Right hindlimb (tissue), 1 donor: ENCODE data around the gene KMT2B.
A peak's percentile ranks its signal among the peaks of the same experiment; 100 is the strongest.
"Not testable (repeated sequence)": the region's sequence is repeated elsewhere in the genome, so short reads cannot be mapped to it uniquely, and the experiment has no call there.

Source experiments
- DNase-seq: peaks from one replicate; pipeline ENCODE4 v3.0.0-alpha.2; 2018

KMT2B gene, protein sequence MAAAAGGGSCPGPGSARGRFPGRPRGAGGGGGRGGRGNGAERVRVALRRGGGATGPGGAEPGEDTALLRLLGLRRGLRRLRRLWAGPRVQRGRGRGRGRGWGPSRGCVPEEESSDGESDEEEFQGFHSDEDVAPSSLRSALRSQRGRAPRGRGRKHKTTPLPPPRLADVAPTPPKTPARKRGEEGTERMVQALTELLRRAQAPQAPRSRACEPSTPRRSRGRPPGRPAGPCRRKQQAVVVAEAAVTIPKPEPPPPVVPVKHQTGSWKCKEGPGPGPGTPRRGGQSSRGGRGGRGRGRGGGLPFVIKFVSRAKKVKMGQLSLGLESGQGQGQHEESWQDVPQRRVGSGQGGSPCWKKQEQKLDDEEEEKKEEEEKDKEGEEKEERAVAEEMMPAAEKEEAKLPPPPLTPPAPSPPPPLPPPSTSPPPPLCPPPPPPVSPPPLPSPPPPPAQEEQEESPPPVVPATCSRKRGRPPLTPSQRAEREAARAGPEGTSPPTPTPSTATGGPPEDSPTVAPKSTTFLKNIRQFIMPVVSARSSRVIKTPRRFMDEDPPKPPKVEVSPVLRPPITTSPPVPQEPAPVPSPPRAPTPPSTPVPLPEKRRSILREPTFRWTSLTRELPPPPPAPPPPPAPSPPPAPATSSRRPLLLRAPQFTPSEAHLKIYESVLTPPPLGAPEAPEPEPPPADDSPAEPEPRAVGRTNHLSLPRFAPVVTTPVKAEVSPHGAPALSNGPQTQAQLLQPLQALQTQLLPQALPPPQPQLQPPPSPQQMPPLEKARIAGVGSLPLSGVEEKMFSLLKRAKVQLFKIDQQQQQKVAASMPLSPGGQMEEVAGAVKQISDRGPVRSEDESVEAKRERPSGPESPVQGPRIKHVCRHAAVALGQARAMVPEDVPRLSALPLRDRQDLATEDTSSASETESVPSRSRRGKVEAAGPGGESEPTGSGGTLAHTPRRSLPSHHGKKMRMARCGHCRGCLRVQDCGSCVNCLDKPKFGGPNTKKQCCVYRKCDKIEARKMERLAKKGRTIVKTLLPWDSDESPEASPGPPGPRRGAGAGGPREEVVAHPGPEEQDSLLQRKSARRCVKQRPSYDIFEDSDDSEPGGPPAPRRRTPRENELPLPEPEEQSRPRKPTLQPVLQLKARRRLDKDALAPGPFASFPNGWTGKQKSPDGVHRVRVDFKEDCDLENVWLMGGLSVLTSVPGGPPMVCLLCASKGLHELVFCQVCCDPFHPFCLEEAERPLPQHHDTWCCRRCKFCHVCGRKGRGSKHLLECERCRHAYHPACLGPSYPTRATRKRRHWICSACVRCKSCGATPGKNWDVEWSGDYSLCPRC (N-terminal part only)

GRCh38 chr19:35717665-35718344, at the start of gene KMT2B:
TSS of gene KMT2B (plus strand) at chr19:35718003. CDS start at chr19:35718019, 16 bp downstream.
- DNase-seq, result no peak

DNA sequence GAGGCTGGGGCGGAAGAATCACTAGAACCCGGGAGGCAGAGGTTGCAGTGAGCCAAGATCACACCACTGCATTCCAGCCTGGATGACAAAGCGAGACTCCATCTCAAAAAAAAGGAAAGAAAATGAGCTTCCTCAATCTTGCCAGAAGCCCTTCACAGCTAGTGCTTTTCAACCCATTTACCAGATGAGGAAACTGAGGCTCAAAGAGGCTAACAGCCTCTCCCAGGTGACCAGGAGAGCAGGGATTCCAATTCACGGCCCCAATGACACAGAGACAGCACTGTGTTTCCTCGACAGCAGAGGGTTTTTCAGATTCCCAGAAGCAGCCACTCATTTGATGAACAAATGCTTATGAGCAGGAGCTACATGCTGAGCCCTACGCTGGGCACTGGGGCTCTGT, 48.2 kb upstream of the KMT2B start:
- DNase-seq, result no peak

- no peak for DNase-seq
Measured at GRCh38 chr19:35669974-35670373, 47.8 kb upstream of the KMT2B start.

- DNase-seq, result no peak
Measured at GRCh38 chr19:35670686-35671085, 47.1 kb upstream of the KMT2B start.

DNA sequence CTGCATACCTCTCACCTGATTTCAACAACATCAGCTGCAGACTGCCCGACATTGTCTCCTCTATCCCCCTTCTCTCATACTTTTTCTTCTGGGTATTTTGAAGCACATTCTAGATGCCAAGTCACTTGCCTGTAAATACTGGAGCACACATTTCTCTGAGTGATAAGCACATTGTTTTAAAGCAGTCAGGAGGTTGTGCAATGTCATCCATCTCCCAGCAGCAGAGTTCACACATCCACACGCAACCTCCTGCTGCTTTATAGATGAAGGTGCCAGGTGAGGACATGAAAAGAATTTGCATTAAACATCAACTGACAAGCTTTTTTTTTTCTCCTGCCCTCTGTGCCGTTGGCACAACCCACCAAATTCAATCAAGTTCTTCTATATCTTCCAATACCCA, 46.0 kb upstream of the KMT2B start:
- DNase-seq, result no peak

DNA sequence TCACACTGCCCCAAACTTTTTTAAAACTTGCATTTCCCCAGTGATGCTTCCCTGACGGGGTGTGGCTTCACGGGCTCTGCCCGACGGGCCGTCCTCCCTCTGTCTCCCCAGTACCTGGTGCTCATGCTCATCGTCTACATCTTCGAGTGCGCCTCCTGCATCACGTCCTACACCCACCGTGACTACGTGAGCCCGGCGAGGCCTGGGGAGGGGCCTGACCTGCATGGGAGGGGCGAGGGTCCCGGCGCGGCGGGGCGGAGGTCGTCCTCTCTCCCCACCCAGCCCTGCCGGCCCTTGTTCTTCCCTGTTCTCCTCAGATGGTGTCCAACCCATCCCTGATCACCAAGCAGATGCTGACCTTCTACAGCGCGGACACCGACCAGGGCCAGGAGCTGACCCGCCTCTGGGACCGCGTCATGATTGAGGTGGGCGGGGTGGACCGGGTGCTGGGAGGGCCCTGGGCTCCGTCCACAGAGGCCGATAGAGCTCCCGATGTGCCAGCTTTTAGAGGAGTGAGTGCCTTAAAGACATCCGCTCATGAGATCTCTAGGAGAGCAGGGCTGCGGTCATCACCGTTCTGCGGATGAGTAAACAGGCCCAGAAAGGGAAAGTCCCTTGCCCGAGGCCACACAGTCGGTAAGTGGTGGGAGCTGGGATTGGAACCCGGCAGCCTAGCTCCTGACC, 44.5 kb upstream of the KMT2B start:
- no peak for DNase-seq

- no peak for DNase-seq
Measured at GRCh38 chr19:35675589-35676140, 42.1 kb upstream of the KMT2B start.

GRCh38 chr19:35689836-35690235, 28.0 kb upstream of the KMT2B start:
- no peak for DNase-seq

- not testable (repeated sequence) for DNase-seq
Measured at GRCh38 chr19:35691106-35691505, 26.7 kb upstream of the KMT2B start.

GRCh38 chr19:35692010-35692409, 25.8 kb upstream of the KMT2B start:
- no peak for DNase-seq

DNA sequence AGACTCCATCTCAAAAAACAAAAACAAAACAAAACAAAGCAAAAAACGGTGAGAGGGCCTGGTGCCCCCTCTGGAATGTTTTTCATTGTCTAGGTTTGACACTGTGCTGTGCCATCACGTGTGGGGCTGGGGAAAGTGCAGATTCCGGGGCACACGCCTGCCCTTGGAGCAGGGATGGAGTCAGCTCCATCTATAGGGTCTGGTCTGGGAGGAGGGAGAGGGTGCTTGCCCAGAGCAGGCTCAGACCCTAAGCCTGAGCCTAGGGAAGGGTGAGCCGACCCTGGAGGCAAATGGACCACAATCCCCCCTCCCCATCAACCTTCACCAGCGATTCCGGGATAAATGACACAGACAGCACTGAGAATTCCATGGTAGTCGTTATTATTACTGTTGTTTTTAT, 24.4 kb upstream of the KMT2B start:
- DNase-seq, result no peak

DNA sequence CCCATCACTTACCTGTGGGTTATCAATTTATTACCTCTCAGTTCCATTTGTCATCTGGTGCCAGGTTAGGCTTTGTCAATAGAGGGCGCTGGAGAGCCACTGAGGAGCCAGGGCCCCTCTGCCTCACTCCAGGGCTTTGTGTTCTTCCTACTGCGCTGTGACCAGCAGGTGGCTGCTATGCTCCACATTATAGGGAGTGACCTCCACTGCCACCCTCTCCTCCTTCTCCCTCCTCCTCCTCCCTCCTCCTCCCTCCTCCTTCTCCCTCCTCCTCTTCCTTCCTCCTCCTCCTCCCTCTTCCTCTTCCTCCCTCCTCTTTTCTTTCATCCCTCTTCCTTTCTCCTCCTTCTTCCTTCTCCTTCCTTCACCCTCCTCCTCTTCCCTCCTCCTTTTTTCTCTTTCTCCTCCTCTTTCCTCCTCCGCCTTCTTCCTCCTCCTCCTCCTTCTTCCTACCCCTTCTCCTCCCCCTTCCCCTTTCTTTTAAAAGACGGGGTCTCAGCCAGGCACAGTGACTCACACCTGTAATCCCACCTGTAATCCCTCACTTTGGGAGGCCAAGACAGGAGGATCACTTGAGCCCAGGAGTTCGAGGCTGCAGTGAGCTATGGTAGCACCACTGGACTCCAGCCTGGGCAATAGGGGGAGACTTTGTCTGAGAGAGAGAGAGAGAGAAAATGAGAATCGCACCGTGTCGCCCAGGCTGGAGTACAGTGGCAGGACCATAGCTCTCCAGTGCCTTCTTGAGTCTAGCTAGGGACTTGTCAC, 23.8 kb upstream of the KMT2B start:
- DNase-seq, result peak; percentile 88

GRCh38 chr19:35695895-35696422, 21.8 kb upstream of the KMT2B start:
- DNase-seq, result no peak

DNA sequence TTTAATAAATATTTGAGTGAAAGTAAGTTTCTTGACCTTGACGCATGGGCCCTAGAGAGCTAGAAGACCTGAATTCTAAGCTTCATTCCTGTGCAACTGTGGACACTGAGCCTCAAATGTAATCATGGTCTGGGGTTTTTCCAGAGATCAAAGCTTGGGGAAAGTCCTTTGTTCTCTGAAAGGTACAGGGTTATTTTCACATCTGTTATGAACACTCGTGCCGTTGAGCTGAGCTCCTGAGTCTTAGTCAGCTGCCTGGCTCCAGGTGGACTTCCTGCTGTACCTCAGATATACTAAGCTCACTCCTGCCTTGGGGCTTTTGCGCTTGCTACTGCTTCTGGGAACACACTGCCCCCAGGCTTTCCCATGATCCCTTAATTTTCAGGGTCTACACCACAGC, 21.0 kb upstream of the KMT2B start:
- no peak for DNase-seq

GRCh38 chr19:35702223-35703012, 15.4 kb upstream of the KMT2B start:
- DNase-seq, result peak; percentile 95

DNA sequence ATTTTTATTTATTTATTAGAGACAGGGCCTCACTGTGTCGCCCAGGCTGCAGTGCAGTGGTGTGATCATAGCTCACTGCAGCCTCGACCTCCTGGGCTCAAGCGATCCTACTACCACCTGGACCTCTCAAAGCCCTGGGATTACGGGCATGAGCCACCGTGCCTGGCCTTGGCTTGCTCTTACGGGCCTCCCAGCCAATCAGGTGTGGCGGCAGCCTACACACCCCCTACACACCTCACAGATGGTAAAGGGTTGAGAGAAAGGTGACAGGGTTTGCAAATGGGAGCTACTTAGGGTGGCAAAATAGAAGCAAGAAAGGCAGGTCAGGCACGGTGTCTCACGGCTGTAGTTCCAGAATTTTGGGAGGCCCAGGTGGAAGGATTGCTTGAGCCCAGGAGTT, 14.5 kb upstream of the KMT2B start:
- DNase-seq, result no peak

DNA sequence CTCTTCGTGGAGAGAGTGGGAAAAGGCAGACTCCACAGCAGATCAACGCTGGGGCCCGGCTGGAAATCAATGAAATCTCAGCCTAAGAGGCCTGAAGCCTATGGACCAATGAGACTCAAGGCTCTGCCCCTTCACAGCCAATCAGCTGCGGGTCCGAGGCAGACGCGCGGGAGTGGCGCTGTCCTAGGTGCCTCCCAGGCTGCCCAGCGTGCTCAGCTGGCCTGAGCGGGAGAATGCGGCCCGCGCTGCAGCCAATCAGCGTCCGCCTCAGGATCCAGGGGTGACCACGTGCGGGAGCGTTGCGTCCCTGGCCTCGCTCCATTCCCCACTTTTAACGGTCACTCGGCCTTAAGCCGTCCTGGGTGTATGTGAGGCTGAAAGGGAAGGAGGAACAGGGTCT, 13.6 kb upstream of the KMT2B start, which contains the start of gene ZBTB32:
Gene ZBTB32, plus strand, starts transcription at position 341 of the 400 bp plus-strand sequence. CDS start 10,069 bp downstream, outside the sequence.
- peak; percentile 58 for DNase-seq

DNA sequence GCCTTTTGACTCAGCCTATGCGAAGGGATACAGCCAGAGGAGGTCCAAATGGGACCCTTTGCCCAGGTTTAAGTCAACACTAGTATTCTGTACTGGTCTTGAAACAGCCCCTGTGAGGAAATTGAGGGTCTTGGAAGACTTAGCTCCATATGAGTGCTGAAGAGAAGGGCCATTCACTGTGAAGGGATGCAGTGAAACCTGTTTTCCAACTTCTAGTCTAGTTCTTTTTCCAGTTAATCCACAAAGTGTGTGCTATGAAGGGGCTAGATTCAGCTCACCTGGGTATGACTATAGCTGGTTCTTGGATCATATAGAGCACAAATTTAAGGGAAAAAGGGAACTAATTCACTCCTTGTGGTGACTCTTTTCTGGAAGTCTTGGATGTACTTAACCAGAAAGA, 9.4 kb upstream of the KMT2B start:
- no peak for DNase-seq
